ENCODE data around the gene SLC39A11. TPM values are rescaled to one million over a fixed set of nuclear protein-coding genes. Genes with fewer than 3 reads are reported as not detected.

SLC39A11 gene
- total and polyA plus RNA-seq, 2 of the 13 experiments (the other 11 are each of a cell fraction or from before 2014, with no cell fraction given), result 17.2 to 31.5 TPM

DNA sequence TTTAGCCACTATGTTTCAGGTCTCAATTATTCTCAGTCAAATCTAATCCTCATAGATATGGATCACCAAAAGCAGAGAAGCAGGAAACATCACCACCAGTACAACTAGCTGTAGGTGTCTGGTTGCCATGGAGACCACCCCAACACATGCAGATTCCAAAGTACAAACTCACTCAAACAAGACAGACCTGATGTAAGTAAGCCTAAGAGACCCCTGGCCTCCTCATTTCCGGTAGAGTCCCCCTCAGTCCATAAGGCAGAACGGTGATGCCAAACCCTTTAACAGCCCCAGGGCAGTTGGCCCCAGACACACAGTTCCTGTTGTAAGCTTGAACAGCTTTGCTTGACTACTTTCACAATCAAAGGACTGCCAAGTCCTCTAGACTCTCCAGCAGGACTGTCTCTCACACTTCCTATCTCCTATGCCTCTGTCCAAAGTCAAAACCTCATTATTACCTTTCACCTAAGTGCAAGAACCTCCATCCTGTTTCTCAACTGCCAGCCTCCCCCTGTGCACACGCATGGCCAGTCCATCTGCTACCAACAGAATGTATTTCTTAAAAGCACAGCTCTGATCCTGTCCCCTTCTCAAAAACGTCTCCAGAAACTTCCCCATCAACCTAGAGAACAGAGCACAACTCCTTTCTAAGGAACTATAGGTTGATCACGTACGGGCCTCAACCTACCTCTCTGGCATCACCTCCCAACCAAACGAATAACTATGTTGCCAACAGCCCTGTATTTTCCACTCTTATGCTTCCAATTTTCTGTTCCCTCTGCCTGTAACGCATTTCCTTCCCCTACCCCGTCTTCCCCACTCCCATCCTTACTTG, 23.9 kb downstream of the SLC39A11 start (continued):
- TF ChIP-seq, protein P1, sequence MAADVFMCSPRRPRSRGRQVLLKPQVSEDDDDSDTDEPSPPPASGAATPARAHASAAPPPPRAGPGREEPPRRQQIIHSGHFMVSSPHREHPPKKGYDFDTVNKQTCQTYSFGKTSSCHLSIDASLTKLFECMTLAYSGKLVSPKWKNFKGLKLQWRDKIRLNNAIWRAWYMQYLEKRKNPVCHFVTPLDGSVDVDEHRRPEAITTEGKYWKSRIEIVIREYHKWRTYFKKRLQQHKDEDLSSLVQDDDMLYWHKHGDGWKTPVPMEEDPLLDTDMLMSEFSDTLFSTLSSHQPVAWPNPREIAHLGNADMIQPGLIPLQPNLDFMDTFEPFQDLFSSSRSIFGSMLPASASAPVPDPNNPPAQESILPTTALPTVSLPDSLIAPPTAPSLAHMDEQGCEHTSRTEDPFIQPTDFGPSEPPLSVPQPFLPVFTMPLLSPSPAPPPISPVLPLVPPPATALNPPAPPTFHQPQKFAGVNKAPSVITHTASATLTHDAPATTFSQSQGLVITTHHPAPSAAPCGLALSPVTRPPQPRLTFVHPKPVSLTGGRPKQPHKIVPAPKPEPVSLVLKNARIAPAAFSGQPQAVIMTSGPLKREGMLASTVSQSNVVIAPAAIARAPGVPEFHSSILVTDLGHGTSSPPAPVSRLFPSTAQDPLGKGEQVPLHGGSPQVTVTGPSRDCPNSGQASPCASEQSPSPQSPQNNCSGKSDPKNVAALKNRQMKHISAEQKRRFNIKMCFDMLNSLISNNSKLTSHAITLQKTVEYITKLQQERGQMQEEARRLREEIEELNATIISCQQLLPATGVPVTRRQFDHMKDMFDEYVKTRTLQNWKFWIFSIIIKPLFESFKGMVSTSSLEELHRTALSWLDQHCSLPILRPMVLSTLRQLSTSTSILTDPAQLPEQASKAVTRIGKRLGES (CRISPR knock-in tag; IDR thresholded peaks at IDR 0.05; ENCODE audit: borderline replicate concordance), result no peak
- TF ChIP-seq ATF1 (CRISPR knock-in tag; IDR thresholded peaks at IDR 0.05) (no peak), ZNF343 (CRISPR knock-in tag; IDR thresholded peaks at IDR 0.05) (no peak), MTF2 (CRISPR knock-in tag; IDR thresholded peaks at IDR 0.05; ENCODE audit: borderline replicate concordance) (no peak), ADNP (CRISPR knock-in tag; IDR thresholded peaks at IDR 0.05) (no peak), ZBTB1 (CRISPR knock-in tag; IDR thresholded peaks at IDR 0.05; ENCODE audit: borderline replicate concordance) (no peak), ZNF510 (CRISPR knock-in tag; IDR thresholded peaks at IDR 0.05; ENCODE audit: low read depth) (no peak), NCOA5 (CRISPR knock-in tag; IDR thresholded peaks at IDR 0.05) (no peak), ZFP36L1 (CRISPR knock-in tag; IDR thresholded peaks at IDR 0.05) (no peak), BRD4 (CRISPR knock-in tag; IDR thresholded peaks at IDR 0.05) (no peak), ZNF563 (CRISPR knock-in tag; IDR thresholded peaks at IDR 0.05) (no peak), ZNF296 (CRISPR knock-in tag; conservative IDR thresholded peaks at IDR 0.05) (0 out of 2 replicates have a peak, but pooled peaks have one; percentile 53), FIP1L1 (IDR thresholded peaks at IDR 0.05; ENCODE audit: borderline replicate concordance, insufficient read depth, low read depth, low read length) (no peak), RBM22 (optimal IDR thresholded peaks at IDR 0.05; ENCODE audit: low read length) (no peak)
- TF ChIP-seq, protein P2, sequence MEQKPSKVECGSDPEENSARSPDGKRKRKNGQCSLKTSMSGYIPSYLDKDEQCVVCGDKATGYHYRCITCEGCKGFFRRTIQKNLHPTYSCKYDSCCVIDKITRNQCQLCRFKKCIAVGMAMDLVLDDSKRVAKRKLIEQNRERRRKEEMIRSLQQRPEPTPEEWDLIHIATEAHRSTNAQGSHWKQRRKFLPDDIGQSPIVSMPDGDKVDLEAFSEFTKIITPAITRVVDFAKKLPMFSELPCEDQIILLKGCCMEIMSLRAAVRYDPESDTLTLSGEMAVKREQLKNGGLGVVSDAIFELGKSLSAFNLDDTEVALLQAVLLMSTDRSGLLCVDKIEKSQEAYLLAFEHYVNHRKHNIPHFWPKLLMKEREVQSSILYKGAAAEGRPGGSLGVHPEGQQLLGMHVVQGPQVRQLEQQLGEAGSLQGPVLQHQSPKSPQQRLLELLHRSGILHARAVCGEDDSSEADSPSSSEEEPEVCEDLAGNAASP (CRISPR knock-in tag; IDR thresholded peaks at IDR 0.05; ENCODE audit: borderline replicate concordance), result peak; percentile 17; the same call in 1 of the 2 replicates
- TF ChIP-seq, protein P3, sequence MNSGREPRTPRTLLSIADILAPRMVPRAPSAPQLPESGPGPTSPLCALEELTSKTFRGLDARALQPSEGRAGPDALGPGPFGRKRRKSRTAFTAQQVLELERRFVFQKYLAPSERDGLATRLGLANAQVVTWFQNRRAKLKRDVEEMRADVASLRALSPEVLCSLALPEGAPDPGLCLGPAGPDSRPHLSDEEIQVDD (CRISPR knock-in tag; IDR thresholded peaks at IDR 0.05; ENCODE audit: borderline replicate concordance), result no peak
- TF ChIP-seq, protein P4, sequence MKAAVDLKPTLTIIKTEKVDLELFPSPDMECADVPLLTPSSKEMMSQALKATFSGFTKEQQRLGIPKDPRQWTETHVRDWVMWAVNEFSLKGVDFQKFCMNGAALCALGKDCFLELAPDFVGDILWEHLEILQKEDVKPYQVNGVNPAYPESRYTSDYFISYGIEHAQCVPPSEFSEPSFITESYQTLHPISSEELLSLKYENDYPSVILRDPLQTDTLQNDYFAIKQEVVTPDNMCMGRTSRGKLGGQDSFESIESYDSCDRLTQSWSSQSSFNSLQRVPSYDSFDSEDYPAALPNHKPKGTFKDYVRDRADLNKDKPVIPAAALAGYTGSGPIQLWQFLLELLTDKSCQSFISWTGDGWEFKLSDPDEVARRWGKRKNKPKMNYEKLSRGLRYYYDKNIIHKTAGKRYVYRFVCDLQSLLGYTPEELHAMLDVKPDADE (CRISPR knock-in tag; IDR thresholded peaks at IDR 0.05), result no peak

All from HepG2 (cell line).